Measurements from ENCODE around the gene GNB4.

GRCh38 chr3:179425075-179425474, 26.2 kb downstream of the GNB4 start:
- TF ChIP-seq CTCF (IDR thresholded peaks at IDR 0.05) (no peak), EZH2 (IDR thresholded peaks at IDR 0.05; ENCODE audit: borderline replicate concordance, insufficient read depth, low read depth, low read length, poor library complexity, severe bottlenecking) (no peak)

All from B cell (primary cell).